C4-2B (cell line): Measurements from ENCODE around the gene ZNF689.

Source experiments
- ZFX ChIP-seq: fragments of 450-650 bp; IDR thresholded peaks from 2 replicates; pipeline ENCODE4 v1.6.1; 2017
- TF ChIP-seq, protein P1 (sequence below): fragments of 450-650 bp; conservative IDR thresholded peaks from 2 replicates; pipeline ENCODE4 v1.5.1; 2017; ENCODE audit warnings: mild to moderate bottlenecking

DNA sequence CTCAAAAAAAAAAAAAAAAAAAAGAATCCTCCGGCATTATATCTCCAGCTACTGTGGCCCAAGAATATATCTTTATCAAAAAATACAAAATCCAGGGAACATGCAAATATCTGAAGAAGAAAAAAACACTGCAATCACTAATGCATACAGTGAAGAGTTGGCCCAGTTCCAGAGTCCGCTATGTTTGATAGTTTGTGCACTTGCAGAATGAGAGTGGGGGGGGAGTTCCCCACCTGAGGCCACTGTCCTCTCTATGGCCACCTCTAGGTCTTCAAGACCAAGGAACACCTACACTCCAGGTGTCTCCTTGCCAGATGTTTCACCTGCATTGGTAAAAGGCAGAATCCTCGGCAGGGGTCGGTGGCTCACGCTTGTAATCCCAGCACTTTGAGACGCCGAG is 28.7 kb downstream of the ZNF689 start:
- TF ChIP-seq, protein P1, sequence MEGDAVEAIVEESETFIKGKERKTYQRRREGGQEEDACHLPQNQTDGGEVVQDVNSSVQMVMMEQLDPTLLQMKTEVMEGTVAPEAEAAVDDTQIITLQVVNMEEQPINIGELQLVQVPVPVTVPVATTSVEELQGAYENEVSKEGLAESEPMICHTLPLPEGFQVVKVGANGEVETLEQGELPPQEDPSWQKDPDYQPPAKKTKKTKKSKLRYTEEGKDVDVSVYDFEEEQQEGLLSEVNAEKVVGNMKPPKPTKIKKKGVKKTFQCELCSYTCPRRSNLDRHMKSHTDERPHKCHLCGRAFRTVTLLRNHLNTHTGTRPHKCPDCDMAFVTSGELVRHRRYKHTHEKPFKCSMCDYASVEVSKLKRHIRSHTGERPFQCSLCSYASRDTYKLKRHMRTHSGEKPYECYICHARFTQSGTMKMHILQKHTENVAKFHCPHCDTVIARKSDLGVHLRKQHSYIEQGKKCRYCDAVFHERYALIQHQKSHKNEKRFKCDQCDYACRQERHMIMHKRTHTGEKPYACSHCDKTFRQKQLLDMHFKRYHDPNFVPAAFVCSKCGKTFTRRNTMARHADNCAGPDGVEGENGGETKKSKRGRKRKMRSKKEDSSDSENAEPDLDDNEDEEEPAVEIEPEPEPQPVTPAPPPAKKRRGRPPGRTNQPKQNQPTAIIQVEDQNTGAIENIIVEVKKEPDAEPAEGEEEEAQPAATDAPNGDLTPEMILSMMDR: no peak
- no peak for TF ChIP-seq ZFX
